ENCODE measurements around the gene KRTAP10-4. TPM values are rescaled to one million over a fixed set of nuclear protein-coding genes. Genes with fewer than 3 reads are reported as not detected.
A peak's percentile ranks its signal among the peaks of the same experiment; 100 is the strongest.

KRTAP10-4 gene
- total and polyA plus RNA-seq, 4 donors: not detected

DNA sequence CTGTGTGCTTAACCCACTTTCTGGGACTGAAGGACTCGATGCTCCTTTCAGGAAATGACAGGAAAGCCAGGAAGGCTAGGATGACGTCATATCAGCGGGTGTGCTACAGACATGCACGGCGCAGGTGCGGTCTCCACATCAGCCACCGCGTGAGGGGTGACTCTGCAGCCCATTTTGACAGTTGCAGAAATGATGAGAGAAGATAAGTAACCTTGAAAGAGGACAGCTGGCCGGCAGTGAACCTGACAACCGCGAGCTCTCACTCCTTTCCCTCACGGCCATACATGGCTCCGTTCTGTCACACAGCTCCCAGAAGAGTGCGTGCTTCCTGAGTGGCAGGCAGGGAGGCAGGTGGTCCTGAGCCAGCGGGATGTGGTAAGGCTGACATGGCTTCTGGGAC lies 8.5 kb downstream of the KRTAP10-4 start:
- no peak for TF ChIP-seq RXRA (IDR thresholded peaks at IDR 0.05)
- WGBS: 80% methylated on average over 15 of the region's 15 CpGs
- Histone ChIP-seq H3K36me3 (ENCODE audit: control insufficient read depth in 4 of 4, insufficient read depth in 3 of 4, low read depth in 1 of 4, low read length in 3 of 4) (no peaks in the 10 kb centered on the region), H3K27ac (ENCODE audit: low read depth in 1 of 2, low read length in 2 of 2) (no peak overlapping the region), H3K4me3 (ENCODE audit: low read depth in 1 of 3, low read length in 3 of 3) (no peak overlapping the region), H3K27me3 (ENCODE audit: control insufficient read depth in 4 of 4, insufficient read depth in 4 of 4, low read length in 3 of 4) (no peaks in the 10 kb centered on the region), H3K4me1 (ENCODE audit: control insufficient read depth in 4 of 4, insufficient read depth in 4 of 4, low read length in 3 of 4) (peaks cover 0 to 6% (median 0%) of the 10 kb centered on the region in 4 donors), H3K9me3 (ENCODE audit: control insufficient read depth in 4 of 4, low read length in 3 of 4) (peaks cover 0 to 9% (median 2%) of the 10 kb centered on the region in 4 donors), H3K9ac (ENCODE audit: low read depth in 1 of 2, low read length in 2 of 2) (no peak overlapping the region)
- peak; percentile 21 for DNase-seq (ENCODE audit: low spot score)

DNA sequence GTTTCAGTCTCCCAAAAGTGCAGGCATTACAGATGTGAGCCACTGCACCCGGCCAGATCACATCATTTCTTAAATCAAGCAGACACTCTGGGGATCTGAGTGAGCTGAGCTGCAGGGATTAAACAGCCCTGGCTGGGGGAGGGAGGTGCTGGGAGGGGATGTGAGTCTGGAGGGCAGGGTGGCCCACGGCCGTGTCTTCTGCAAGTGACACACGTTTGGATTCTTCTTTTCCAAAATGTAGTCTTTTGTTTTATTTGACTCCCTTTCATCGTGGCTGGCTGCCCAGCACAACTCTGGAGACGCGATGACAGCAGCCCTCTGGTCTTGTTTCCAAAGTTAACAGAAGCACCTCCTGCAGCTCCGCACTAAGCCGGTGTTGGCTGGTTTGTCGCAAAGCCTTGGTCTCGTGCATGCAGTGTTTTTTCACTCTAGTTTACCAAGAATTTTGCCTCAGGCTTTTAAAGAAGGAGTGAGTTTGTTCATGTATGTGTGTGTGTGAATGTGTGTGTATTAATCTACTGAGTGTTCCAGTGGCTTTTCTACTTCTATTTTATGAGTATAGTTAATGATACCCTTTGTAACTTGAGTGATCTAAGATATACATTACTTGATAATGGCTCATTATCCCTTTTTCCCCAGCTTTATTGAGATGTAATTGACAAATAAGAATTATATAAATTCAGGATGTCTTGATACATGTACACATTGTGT lies 9.7 kb downstream of the KRTAP10-4 start:
- peaks cover 0 to 9% (median under 1%) of the 10 kb centered on the region in 4 donors for H3K9me3 ChIP-seq (ENCODE audit: control insufficient read depth in 4 of 4, low read length in 3 of 4)
- no peak for TF ChIP-seq RAD21 (IDR thresholded peaks at IDR 0.05)
- TF ChIP-seq SP1 (IDR thresholded peaks at IDR 0.05): no peak
- TF ChIP-seq, protein P1, sequence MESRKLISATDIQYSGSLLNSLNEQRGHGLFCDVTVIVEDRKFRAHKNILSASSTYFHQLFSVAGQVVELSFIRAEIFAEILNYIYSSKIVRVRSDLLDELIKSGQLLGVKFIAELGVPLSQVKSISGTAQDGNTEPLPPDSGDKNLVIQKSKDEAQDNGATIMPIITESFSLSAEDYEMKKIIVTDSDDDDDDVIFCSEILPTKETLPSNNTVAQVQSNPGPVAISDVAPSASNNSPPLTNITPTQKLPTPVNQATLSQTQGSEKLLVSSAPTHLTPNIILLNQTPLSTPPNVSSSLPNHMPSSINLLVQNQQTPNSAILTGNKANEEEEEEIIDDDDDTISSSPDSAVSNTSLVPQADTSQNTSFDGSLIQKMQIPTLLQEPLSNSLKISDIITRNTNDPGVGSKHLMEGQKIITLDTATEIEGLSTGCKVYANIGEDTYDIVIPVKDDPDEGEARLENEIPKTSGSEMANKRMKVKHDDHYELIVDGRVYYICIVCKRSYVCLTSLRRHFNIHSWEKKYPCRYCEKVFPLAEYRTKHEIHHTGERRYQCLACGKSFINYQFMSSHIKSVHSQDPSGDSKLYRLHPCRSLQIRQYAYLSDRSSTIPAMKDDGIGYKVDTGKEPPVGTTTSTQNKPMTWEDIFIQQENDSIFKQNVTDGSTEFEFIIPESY (IDR thresholded peaks at IDR 0.05): no peak
- no peak for TF ChIP-seq RXRA (IDR thresholded peaks at IDR 0.05)
- TF ChIP-seq, protein P2, sequence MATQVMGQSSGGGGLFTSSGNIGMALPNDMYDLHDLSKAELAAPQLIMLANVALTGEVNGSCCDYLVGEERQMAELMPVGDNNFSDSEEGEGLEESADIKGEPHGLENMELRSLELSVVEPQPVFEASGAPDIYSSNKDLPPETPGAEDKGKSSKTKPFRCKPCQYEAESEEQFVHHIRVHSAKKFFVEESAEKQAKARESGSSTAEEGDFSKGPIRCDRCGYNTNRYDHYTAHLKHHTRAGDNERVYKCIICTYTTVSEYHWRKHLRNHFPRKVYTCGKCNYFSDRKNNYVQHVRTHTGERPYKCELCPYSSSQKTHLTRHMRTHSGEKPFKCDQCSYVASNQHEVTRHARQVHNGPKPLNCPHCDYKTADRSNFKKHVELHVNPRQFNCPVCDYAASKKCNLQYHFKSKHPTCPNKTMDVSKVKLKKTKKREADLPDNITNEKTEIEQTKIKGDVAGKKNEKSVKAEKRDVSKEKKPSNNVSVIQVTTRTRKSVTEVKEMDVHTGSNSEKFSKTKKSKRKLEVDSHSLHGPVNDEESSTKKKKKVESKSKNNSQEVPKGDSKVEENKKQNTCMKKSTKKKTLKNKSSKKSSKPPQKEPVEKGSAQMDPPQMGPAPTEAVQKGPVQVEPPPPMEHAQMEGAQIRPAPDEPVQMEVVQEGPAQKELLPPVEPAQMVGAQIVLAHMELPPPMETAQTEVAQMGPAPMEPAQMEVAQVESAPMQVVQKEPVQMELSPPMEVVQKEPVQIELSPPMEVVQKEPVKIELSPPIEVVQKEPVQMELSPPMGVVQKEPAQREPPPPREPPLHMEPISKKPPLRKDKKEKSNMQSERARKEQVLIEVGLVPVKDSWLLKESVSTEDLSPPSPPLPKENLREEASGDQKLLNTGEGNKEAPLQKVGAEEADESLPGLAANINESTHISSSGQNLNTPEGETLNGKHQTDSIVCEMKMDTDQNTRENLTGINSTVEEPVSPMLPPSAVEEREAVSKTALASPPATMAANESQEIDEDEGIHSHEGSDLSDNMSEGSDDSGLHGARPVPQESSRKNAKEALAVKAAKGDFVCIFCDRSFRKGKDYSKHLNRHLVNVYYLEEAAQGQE (IDR thresholded peaks at IDR 0.05): no peak
- TF ChIP-seq, protein P3, sequence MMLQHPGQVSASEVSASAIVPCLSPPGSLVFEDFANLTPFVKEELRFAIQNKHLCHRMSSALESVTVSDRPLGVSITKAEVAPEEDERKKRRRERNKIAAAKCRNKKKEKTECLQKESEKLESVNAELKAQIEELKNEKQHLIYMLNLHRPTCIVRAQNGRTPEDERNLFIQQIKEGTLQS (IDR thresholded peaks at IDR 0.05): no peak
- TF ChIP-seq GABPA (IDR thresholded peaks at IDR 0.05 in 1 of 2, conservative IDR thresholded peaks at IDR 0.05 in 1 of 2): no peak
- WGBS: 25% methylated on average over 11 of the region's 11 CpGs
- H3K4me1 ChIP-seq (ENCODE audit: control insufficient read depth in 4 of 4, insufficient read depth in 4 of 4, low read length in 3 of 4): peaks cover 0 to 6% (median 0%) of the 10 kb centered on the region in 4 donors
- no peak for DNase-seq (ENCODE audit: low spot score)
- no peak overlapping the region for H3K4me3 ChIP-seq (ENCODE audit: low read depth in 1 of 3, low read length in 3 of 3)
- H3K36me3 ChIP-seq (ENCODE audit: control insufficient read depth in 4 of 4, insufficient read depth in 3 of 4, low read depth in 1 of 4, low read length in 3 of 4): no peaks in the 10 kb centered on the region
- no peak overlapping the region for H3K9ac ChIP-seq (ENCODE audit: low read depth in 1 of 2, low read length in 2 of 2)
- H3K27ac ChIP-seq (ENCODE audit: low read depth in 1 of 2, low read length in 2 of 2): no peak overlapping the region
- H3K27me3 ChIP-seq (ENCODE audit: control insufficient read depth in 4 of 4, insufficient read depth in 4 of 4, low read length in 3 of 4): no peaks in the 10 kb centered on the region

DNA sequence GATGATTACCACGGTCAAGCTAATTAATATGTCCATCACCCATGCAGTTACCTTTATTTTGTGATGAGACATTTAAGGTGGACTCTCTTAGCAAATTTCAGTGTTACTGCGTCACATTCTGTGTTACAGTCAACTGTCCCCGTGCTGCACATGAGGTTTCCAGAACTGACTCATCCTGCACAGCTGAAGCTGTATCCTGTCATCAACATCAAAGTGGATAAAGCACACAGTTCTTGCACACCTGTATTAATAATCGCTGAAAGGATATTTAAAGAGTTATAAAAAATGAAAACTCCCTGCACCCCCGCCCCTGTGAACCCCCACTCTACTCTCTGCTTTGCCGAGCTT lies 10.2 kb downstream of the KRTAP10-4 start:
- Histone ChIP-seq H3K4me1 (ENCODE audit: control insufficient read depth in 4 of 4, insufficient read depth in 4 of 4, low read length in 3 of 4) (peaks cover 0 to 6% (median 0%) of the 10 kb centered on the region in 4 donors), H3K36me3 (ENCODE audit: control insufficient read depth in 4 of 4, insufficient read depth in 3 of 4, low read depth in 1 of 4, low read length in 3 of 4) (no peaks in the 10 kb centered on the region), H3K27ac (ENCODE audit: low read depth in 1 of 2, low read length in 2 of 2) (no peak overlapping the region), H3K9me3 (ENCODE audit: control insufficient read depth in 4 of 4, low read length in 3 of 4) (peaks cover 0 to 9% (median under 1%) of the 10 kb centered on the region in 4 donors), H3K27me3 (ENCODE audit: control insufficient read depth in 4 of 4, insufficient read depth in 4 of 4, low read length in 3 of 4) (no peaks in the 10 kb centered on the region), H3K9ac (ENCODE audit: low read depth in 1 of 2, low read length in 2 of 2) (no peak overlapping the region), H3K4me3 (ENCODE audit: low read depth in 1 of 3, low read length in 3 of 3) (no peak overlapping the region)
- TF ChIP-seq FOXA2 (IDR thresholded peaks at IDR 0.05) (no peak), RAD21 (IDR thresholded peaks at IDR 0.05) (no peak), EGR1 (IDR thresholded peaks at IDR 0.05; ENCODE audit: low read depth in 2 of 2) (no peak), TAF1 (conservative IDR thresholded peaks at IDR 0.05) (no peak)
- TF ChIP-seq, protein P3 (IDR thresholded peaks at IDR 0.05): no peak
- TF ChIP-seq, protein P4, sequence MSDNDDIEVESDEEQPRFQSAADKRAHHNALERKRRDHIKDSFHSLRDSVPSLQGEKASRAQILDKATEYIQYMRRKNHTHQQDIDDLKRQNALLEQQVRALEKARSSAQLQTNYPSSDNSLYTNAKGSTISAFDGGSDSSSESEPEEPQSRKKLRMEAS (IDR thresholded peaks at IDR 0.05): no peak
- TF ChIP-seq, protein P1 (IDR thresholded peaks at IDR 0.05): no peak
- WGBS: 81% methylated on average over 6 of the region's 6 CpGs
- DNase-seq (ENCODE audit: low spot score): no peak
